ENCODE data around the gene MAP2K3. TPM values are rescaled to one million over a fixed set of nuclear protein-coding genes. Genes with fewer than 3 reads are reported as not detected.
A peak's percentile ranks its signal among the peaks of the same experiment; 100 is the strongest.
"Not testable (repeated sequence)": the region's sequence is repeated elsewhere in the genome, so short reads cannot be mapped to it uniquely, and the experiment has no call there.

MAP2K3 gene
- total RNA-seq, 1 donor from 2014 or later = 36.2 TPM

- no peak for DNase-seq (ENCODE audit: extremely low spot score, unreplicated experiment)
- Mint-ChIP-seq H3K27ac (ENCODE audit: unreplicated experiment) (no peak overlapping the region), H3K4me1 (ENCODE audit: unreplicated experiment) (peaks cover 21% of the 10 kb centered on the region), H3K4me3 (ENCODE audit: unreplicated experiment) (no peak overlapping the region), H3K9me3 (ENCODE audit: unreplicated experiment) (no peaks in the 10 kb centered on the region), H3K36me3 (ENCODE audit: unreplicated experiment) (peaks cover 21% of the 10 kb centered on the region), H3K27me3 (ENCODE audit: unreplicated experiment) (no peaks in the 10 kb centered on the region)
- no peak for TF ChIP-seq CTCF (IDR thresholded peaks at IDR 0.05)
Measured at GRCh38 chr17:21313320-21313719, 28.8 kb downstream of the MAP2K3 start.

GRCh38 chr17:21313761-21314160 is 29.2 kb downstream of the MAP2K3 start:
- DNase-seq (ENCODE audit: extremely low spot score, unreplicated experiment); H3K27ac Mint-ChIP-seq (ENCODE audit: unreplicated experiment); H3K4me3 Mint-ChIP-seq (ENCODE audit: unreplicated experiment); H3K27me3 Mint-ChIP-seq (ENCODE audit: unreplicated experiment); H3K9me3 Mint-ChIP-seq (ENCODE audit: unreplicated experiment): not testable (repeated sequence)
- H3K4me1 Mint-ChIP-seq (ENCODE audit: unreplicated experiment) = peaks cover 23% of the 10 kb centered on the region
- peaks cover 18% of the 10 kb centered on the region for H3K36me3 Mint-ChIP-seq (ENCODE audit: unreplicated experiment)

- not testable (repeated sequence) for H3K27ac Mint-ChIP-seq (ENCODE audit: unreplicated experiment); H3K9me3 Mint-ChIP-seq (ENCODE audit: unreplicated experiment); H3K27me3 Mint-ChIP-seq (ENCODE audit: unreplicated experiment); H3K4me3 Mint-ChIP-seq (ENCODE audit: unreplicated experiment); DNase-seq (ENCODE audit: extremely low spot score, unreplicated experiment)
- Mint-ChIP-seq H3K4me1 (ENCODE audit: unreplicated experiment) (peaks cover 25% of the 10 kb centered on the region), H3K36me3 (ENCODE audit: unreplicated experiment) (peaks cover 14% of the 10 kb centered on the region)
Measured at GRCh38 chr17:21314261-21314664, 29.8 kb downstream of the MAP2K3 start.

- not testable (repeated sequence) for H3K27ac Mint-ChIP-seq (ENCODE audit: unreplicated experiment); H3K4me3 Mint-ChIP-seq (ENCODE audit: unreplicated experiment); H3K9me3 Mint-ChIP-seq (ENCODE audit: unreplicated experiment); H3K27me3 Mint-ChIP-seq (ENCODE audit: unreplicated experiment); DNase-seq (ENCODE audit: extremely low spot score, unreplicated experiment)
- H3K36me3 Mint-ChIP-seq (ENCODE audit: unreplicated experiment) = peaks cover 14% of the 10 kb centered on the region
- peaks cover 25% of the 10 kb centered on the region for H3K4me1 Mint-ChIP-seq (ENCODE audit: unreplicated experiment)
Measured at GRCh38 chr17:21314701-21315111, 30.2 kb downstream of the MAP2K3 start.

DNA sequence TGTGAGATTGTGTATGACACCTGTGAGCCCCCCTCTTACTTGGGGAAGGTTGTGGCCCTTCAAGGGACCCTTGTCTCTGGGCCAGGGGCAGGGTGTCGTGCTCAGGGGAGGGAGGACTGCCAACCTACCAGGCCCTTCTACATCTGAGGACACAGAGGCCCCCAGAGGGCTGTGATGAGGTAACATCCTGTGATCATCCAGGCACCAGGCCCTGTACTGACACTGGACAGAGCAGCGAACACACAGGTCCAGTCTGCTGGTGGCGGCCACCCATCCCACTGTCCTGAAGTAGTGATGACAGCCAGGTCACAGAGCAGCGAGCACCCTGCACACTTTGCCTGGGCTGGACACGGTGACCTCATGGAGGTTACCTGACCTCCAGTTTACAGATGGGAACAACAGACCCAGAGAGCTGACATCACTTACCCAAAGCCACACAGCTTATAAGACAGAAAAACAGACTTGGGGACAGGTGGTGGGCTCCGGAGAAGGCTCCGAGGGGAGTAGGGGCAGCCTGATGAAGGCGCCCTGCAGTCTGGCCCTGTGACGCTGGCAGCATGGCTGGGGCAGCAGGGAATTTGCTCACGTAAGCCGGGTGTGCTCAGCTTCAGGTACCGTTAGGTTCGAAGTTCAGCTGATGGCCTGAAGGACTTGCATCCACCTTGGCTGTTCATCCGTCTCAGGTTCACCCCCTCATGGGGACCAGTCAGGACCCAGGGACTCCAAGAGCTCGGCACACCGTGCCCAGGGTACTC is 30.9 kb downstream of the MAP2K3 start:
- peaks cover 25% of the 10 kb centered on the region for H3K4me1 Mint-ChIP-seq (ENCODE audit: unreplicated experiment)
- not testable (repeated sequence) for H3K4me3 Mint-ChIP-seq (ENCODE audit: unreplicated experiment); H3K36me3 Mint-ChIP-seq (ENCODE audit: unreplicated experiment); H3K27ac Mint-ChIP-seq (ENCODE audit: unreplicated experiment); H3K9me3 Mint-ChIP-seq (ENCODE audit: unreplicated experiment); H3K27me3 Mint-ChIP-seq (ENCODE audit: unreplicated experiment); DNase-seq (ENCODE audit: extremely low spot score, unreplicated experiment)

GRCh38 chr17:21316212-21316886 is 31.8 kb downstream of the MAP2K3 start:
- not testable (repeated sequence) for H3K9me3 Mint-ChIP-seq (ENCODE audit: unreplicated experiment); H3K27ac Mint-ChIP-seq (ENCODE audit: unreplicated experiment); H3K4me3 Mint-ChIP-seq (ENCODE audit: unreplicated experiment); DNase-seq (ENCODE audit: extremely low spot score, unreplicated experiment); H3K27me3 Mint-ChIP-seq (ENCODE audit: unreplicated experiment); H3K36me3 Mint-ChIP-seq (ENCODE audit: unreplicated experiment)
- peaks cover 25% of the 10 kb centered on the region for H3K4me1 Mint-ChIP-seq (ENCODE audit: unreplicated experiment)
- peak; percentile 28 for TF ChIP-seq CTCF (IDR thresholded peaks at IDR 0.05)

- H3K27ac Mint-ChIP-seq (ENCODE audit: unreplicated experiment); H3K36me3 Mint-ChIP-seq (ENCODE audit: unreplicated experiment); H3K9me3 Mint-ChIP-seq (ENCODE audit: unreplicated experiment); H3K4me3 Mint-ChIP-seq (ENCODE audit: unreplicated experiment); DNase-seq (ENCODE audit: extremely low spot score, unreplicated experiment); H3K27me3 Mint-ChIP-seq (ENCODE audit: unreplicated experiment): not testable (repeated sequence)
- peaks cover 25% of the 10 kb centered on the region for H3K4me1 Mint-ChIP-seq (ENCODE audit: unreplicated experiment)
Measured at GRCh38 chr17:21316887-21317500, 32.5 kb downstream of the MAP2K3 start.

GRCh38 chr17:21317821-21318220 is 33.3 kb downstream of the MAP2K3 start:
- H3K27ac Mint-ChIP-seq (ENCODE audit: unreplicated experiment); H3K4me3 Mint-ChIP-seq (ENCODE audit: unreplicated experiment); DNase-seq (ENCODE audit: extremely low spot score, unreplicated experiment); H3K9me3 Mint-ChIP-seq (ENCODE audit: unreplicated experiment); H3K27me3 Mint-ChIP-seq (ENCODE audit: unreplicated experiment); H3K36me3 Mint-ChIP-seq (ENCODE audit: unreplicated experiment): not testable (repeated sequence)
- H3K4me1 Mint-ChIP-seq (ENCODE audit: unreplicated experiment) = peaks cover 26% of the 10 kb centered on the region

Data from osteocyte (in vitro differentiated cells).